ENCODE data around the gene CNPY1. TPM values are rescaled to one million over a fixed set of nuclear protein-coding genes. Genes with fewer than 3 reads are reported as not detected.

Gene CNPY1
- total and polyA plus RNA-seq, 2 of the 8 experiments (the other 6 are each of a cell fraction or from before 2014, with no cell fraction given), result not detected

- peak in 1 of 2 experiments; percentile 48; a peak in 1 of 3 replicates for TF ChIP-seq EP300 (IDR thresholded peaks at IDR 0.05; ENCODE audit: borderline replicate concordance in 1 of 2, low read depth in 2 of 2, low read length in 2 of 2)
- peak; percentile 62; the same call in 1 of the 2 replicates for TF ChIP-seq EGR1 (IDR thresholded peaks at IDR 0.05; ENCODE audit: borderline replicate concordance, low read depth, low read length)
- 0 out of 2 replicates have a peak, but pooled peaks have one; percentile 28 for TF ChIP-seq TBP (IDR thresholded peaks at IDR 0.05; ENCODE audit: low read depth, low read length)
- 0 out of 2 replicates have a peak, but pooled peaks have one; percentile 11 for TF ChIP-seq SP1 (IDR thresholded peaks at IDR 0.05; ENCODE audit: low read depth, low read length)
- no peak for TF ChIP-seq KDM4A (IDR thresholded peaks at IDR 0.05; ENCODE audit: low read depth, low read length, severe bottlenecking)
- TF ChIP-seq KDM1A (IDR thresholded peaks at IDR 0.05; ENCODE audit: borderline replicate concordance, low read length), result no peak
- TF ChIP-seq SRF (IDR thresholded peaks at IDR 0.05; ENCODE audit: low read depth, low read length), result no peak
- TF ChIP-seq YY1 (IDR thresholded peaks at IDR 0.05; ENCODE audit: low read depth, low read length), result no peak
- TF ChIP-seq USF2 (IDR thresholded peaks at IDR 0.05; ENCODE audit: low read length), result no peak
- TF ChIP-seq SUZ12 (IDR thresholded peaks at IDR 0.05; ENCODE audit: low read length), result peak; percentile 97
- no peak for TF ChIP-seq HDAC2 (IDR thresholded peaks at IDR 0.05; ENCODE audit: borderline replicate concordance in 1 of 2, low read depth in 2 of 2, low read length in 2 of 2)
- no peak for TF ChIP-seq KDM5A (IDR thresholded peaks at IDR 0.05; ENCODE audit: low read length)
- no peak for TF ChIP-seq TAF1 (IDR thresholded peaks at IDR 0.05; ENCODE audit: low read depth, low read length)
- TF ChIP-seq GABPA (IDR thresholded peaks at IDR 0.05; ENCODE audit: borderline replicate concordance, insufficient read depth, low read length), result no peak
- TF ChIP-seq SIN3A (conservative IDR thresholded peaks at IDR 0.05 in 1 of 2, IDR thresholded peaks at IDR 0.05 in 1 of 2; ENCODE audit: low read depth in 1 of 2, low read length in 2 of 2), result no peak
- no peak for TF ChIP-seq ATF2 (IDR thresholded peaks at IDR 0.05; ENCODE audit: low read length)
- peak; percentile 33; the same call in 1 of the 2 replicates for TF ChIP-seq MAX (IDR thresholded peaks at IDR 0.05)
These were observed 79.3 kb downstream of the CNPY1 start (continued) for GRCh38 chr7:155466814-155467733.

All from H1 (cell line).